H9 (cell line): ENCODE data around the gene CROCC. TPM values are rescaled to one million over a fixed set of nuclear protein-coding genes. Genes with fewer than 3 reads are reported as not detected.

Experiments used
- DNase-seq: peaks from one replicate; pipeline ENCODE4 v3.0.0-alpha.2; 2017
- H2AFZ ChIP-seq: one replicate; pipeline ENCODE4 v1.6.1; 2013; ENCODE audit warnings: mild to moderate bottlenecking, low read length, control low read depth, moderate library complexity
- H2AK5ac ChIP-seq: 2 replicates; pipeline ENCODE4 v1.6.1; 2013; ENCODE audit warnings: low read length, control low read depth, mixed read lengths; ENCODE audit not compliant: insufficient read length
- H2BK120ac ChIP-seq: one replicate; pipeline ENCODE4 v1.6.1; 2013; ENCODE audit warnings: low read depth, mild to moderate bottlenecking, low read length, control low read depth, inconsistent platforms; ENCODE audit not compliant: poor library complexity, severe bottlenecking
- H2BK12ac ChIP-seq: 2 replicates; pipeline ENCODE4 v1.6.1; 2013; ENCODE audit warnings: low read length, control low read depth, mixed read lengths, low read depth; ENCODE audit not compliant: insufficient read length
- H2BK15ac ChIP-seq: 2 replicates; pipeline ENCODE4 v1.6.1; 2013; ENCODE audit warnings: low read depth, low read length, control low read depth
- H2BK20ac ChIP-seq: one replicate; pipeline ENCODE4 v1.6.1; 2013; ENCODE audit warnings: low read depth, mild to moderate bottlenecking, low read length, control low read depth, inconsistent platforms; ENCODE audit not compliant: poor library complexity, severe bottlenecking
- H2BK5ac ChIP-seq: 2 replicates; pipeline ENCODE4 v1.6.1; 2013; ENCODE audit warnings: low read length, control low read depth, mixed read lengths; ENCODE audit not compliant: insufficient read length
- H3K14ac ChIP-seq: 2 replicates; pipeline ENCODE4 v1.6.1; 2013; ENCODE audit warnings: low read length, control low read depth; ENCODE audit not compliant: insufficient read depth
- H3K18ac ChIP-seq: 2 replicates; pipeline ENCODE4 v1.6.1; 2013; ENCODE audit warnings: low read depth, mild to moderate bottlenecking, mixed read lengths, low read length, control low read depth; ENCODE audit not compliant: insufficient read length
- H3K23ac ChIP-seq: 2 replicates; pipeline ENCODE4 v1.6.1; 2013; ENCODE audit warnings: low read length, control low read depth, mixed read lengths, low read depth; ENCODE audit not compliant: insufficient read length
- H3K23me2 ChIP-seq: 2 replicates; pipeline ENCODE4 v1.6.1; 2013; ENCODE audit warnings: low read depth, mild to moderate bottlenecking, mixed read lengths, low read length, control low read depth; ENCODE audit not compliant: insufficient read length, poor library complexity, severe bottlenecking
- H3K27ac ChIP-seq: 2 replicates; pipeline ENCODE4 v1.5.1; 2013; ENCODE audit warnings: low read length, control low read depth, mixed read lengths, low read depth; ENCODE audit not compliant: insufficient read length
- H3K27me3 ChIP-seq: 2 replicates; pipeline ENCODE4 v1.6.1; 2013; ENCODE audit warnings: low read length, control low read depth, inconsistent platforms; ENCODE audit not compliant: insufficient read depth
- H3K4ac ChIP-seq: 2 replicates; pipeline ENCODE4 v1.6.1; 2013; ENCODE audit warnings: low read depth, mild to moderate bottlenecking, control low read depth, inconsistent platforms, low read length, moderate library complexity
- H3K4me1 ChIP-seq: 2 replicates; pipeline ENCODE4 v1.6.1; 2013; ENCODE audit warnings: low read length, control low read depth, inconsistent platforms; ENCODE audit not compliant: insufficient read depth
- H3K4me2 ChIP-seq: 2 replicates; pipeline ENCODE4 v1.6.1; 2013; ENCODE audit warnings: low read length, control low read depth, mixed read lengths; ENCODE audit not compliant: insufficient read length, insufficient read depth
- H3K56ac ChIP-seq: 2 replicates; pipeline ENCODE4 v1.6.1; 2013; ENCODE audit warnings: low read depth, mild to moderate bottlenecking, mixed read lengths, low read length, control low read depth; ENCODE audit not compliant: insufficient read length
- H3K79me1 ChIP-seq: 2 replicates; pipeline ENCODE4 v1.6.1; 2013; ENCODE audit warnings: low read depth, mild to moderate bottlenecking, moderate library complexity, low read length, control low read depth, inconsistent platforms; ENCODE audit not compliant: insufficient read depth, poor library complexity, severe bottlenecking
- H3K79me2 ChIP-seq: 2 replicates; pipeline ENCODE4 v1.6.1; 2013; ENCODE audit warnings: low read length, control low read depth, inconsistent platforms; ENCODE audit not compliant: insufficient read depth
- H3K9ac ChIP-seq: 2 replicates; pipeline ENCODE4 v1.6.1; 2013; ENCODE audit warnings: low read length, control low read depth, mixed read lengths; ENCODE audit not compliant: insufficient read length; ENCODE audit errors: extremely low read depth
- H3K9me3 ChIP-seq: one replicate; pipeline ENCODE4 v1.6.1; 2013; ENCODE audit warnings: low read depth, low read length, inconsistent platforms; ENCODE audit not compliant: control insufficient read depth
- H3T11ph ChIP-seq: one replicate; pipeline ENCODE4 v1.6.1; 2013; ENCODE audit warnings: mild to moderate bottlenecking, low read length, control low read depth, inconsistent platforms
- H4K20me1 ChIP-seq: one replicate; pipeline ENCODE4 v1.6.1; 2013; ENCODE audit not compliant: control insufficient read depth, insufficient read length, insufficient read depth
- H4K5ac ChIP-seq: 2 replicates; pipeline ENCODE4 v1.6.1; 2013; ENCODE audit warnings: low read depth, mild to moderate bottlenecking, mixed read lengths, low read length, control low read depth; ENCODE audit not compliant: insufficient read length
- H4K8ac ChIP-seq: replicated peaks from 2 replicates; pipeline ENCODE4 v1.6.1; 2013; ENCODE audit warnings: low read length, control low read depth, mixed read lengths, low read depth; ENCODE audit not compliant: insufficient read length
- H4K91ac ChIP-seq: 2 replicates; pipeline ENCODE4 v1.6.1; 2013; ENCODE audit warnings: low read depth, mild to moderate bottlenecking, moderate library complexity, mixed read lengths, low read length, control low read depth; ENCODE audit not compliant: insufficient read length
- H3K27ac Mint-ChIP-seq, 3 experiments: 2 replicates in 2 of 3; 3 replicates in 1 of 3; pipeline ENCODE4 v1.8.0; 2020 to 2021; ENCODE audit warnings: mixed read lengths in 3 of 3, mild to moderate bottlenecking in 1 of 3, moderate library complexity in 1 of 3
- H3K27me3 Mint-ChIP-seq: 2 replicates; pipeline ENCODE4 v1.8.0; 2021; ENCODE audit warnings: low read depth, mild to moderate bottlenecking, moderate library complexity, mixed read lengths
- H3K36me3 Mint-ChIP-seq, 3 experiments: 2 replicates in 2 of 3; 3 replicates in 1 of 3; pipeline ENCODE4 v1.8.0; 2020 to 2021; ENCODE audit warnings: low read depth in 3 of 3, mixed read lengths in 3 of 3; ENCODE audit not compliant: insufficient read depth in 1 of 3
- H3K4me1 Mint-ChIP-seq, 2 experiments: 2 replicates each; pipeline ENCODE4 v1.8.0; 2020; ENCODE audit warnings: mixed read lengths in 2 of 2
- H3K4me3 Mint-ChIP-seq, 2 experiments: 2 replicates in 1 of 2; 3 replicates in 1 of 2; pipeline ENCODE4 v1.8.0; 2020 to 2021; ENCODE audit warnings: mild to moderate bottlenecking in 2 of 2, mixed read lengths in 2 of 2, moderate library complexity in 1 of 2
- H3K9me3 Mint-ChIP-seq, 2 experiments: 2 replicates in 1 of 2; 3 replicates in 1 of 2; pipeline ENCODE4 v1.8.0; 2020; ENCODE audit warnings: mild to moderate bottlenecking in 2 of 2, mixed read lengths in 2 of 2, moderate library complexity in 1 of 2
- CTCF ChIP-seq: fragments of 200-600 bp; sonication (generic); conservative IDR thresholded peaks from 3 replicates; pipeline ENCODE4 v1.8.0; 2021; ENCODE audit warnings: antibody characterized with exemption, mild to moderate bottlenecking
- WGBS: extraction: QIAGEN DNeasy Blood & Tissue Kit; methylation state at CpG from one replicate; pipeline ENCODE4 v1.1.7; 2013; ENCODE audit warnings: missing lambda C conversion rate, low lambda C conversion rate, mixed read lengths; ENCODE audit not compliant: insufficient read length; ENCODE audit errors: extremely low coverage; 5-methylcytosine and 5-hydroxymethylcytosine counted together
- total RNA-seq: library from RNA; stranded (reverse); gene quantifications from 2 replicates; pipeline ENCODE4 v1.2.1, GENCODE V29; 2021

The CROCC gene
- total RNA-seq, 1 experiment from 2014 or later: 40.7 TPM

GRCh38 chr1:17004466-17005364, 83.0 kb downstream of the CROCC start:
- H4K5ac ChIP-seq: no peak overlapping the region
- no peak overlapping the region for H3K4me2 ChIP-seq
- Mint-ChIP-seq H3K27me3 (no peaks in the 10 kb centered on the region), H3K36me3 (peaks cover 6 to 41% (median 29%) of the 10 kb centered on the region in 3 experiments), H3K9me3 (no peaks in the 10 kb centered on the region), H3K4me1 (peaks cover 9 to 26% of the 10 kb centered on the region in 2 experiments), H3K27ac (no peak overlapping the region), H3K4me3 (no peak overlapping the region)
- no peak overlapping the region for H2BK5ac ChIP-seq
- H3K4ac ChIP-seq: no peak overlapping the region
- H3K23ac ChIP-seq: no peak overlapping the region
- H2BK15ac ChIP-seq: no peak overlapping the region
- no peaks in the 10 kb centered on the region for H3K27me3 ChIP-seq
- DNase-seq: peak; percentile 37
- H3K56ac ChIP-seq: no peak overlapping the region
- no peak overlapping the region for H3T11ph ChIP-seq
- H3K79me1 ChIP-seq: no peaks in the 10 kb centered on the region
- no CpG with 5 or more reads among the region's 24 CpGs for WGBS
- H4K20me1 ChIP-seq: no peaks in the 10 kb centered on the region
- no peak overlapping the region for H3K27ac ChIP-seq
- H2BK12ac ChIP-seq: no peak overlapping the region
- TF ChIP-seq CTCF: peak; percentile 32; the same call in 2 of the 3 replicates
- no peak overlapping the region for H2BK20ac ChIP-seq
- no peak overlapping the region for H2AFZ ChIP-seq
- no peaks in the 10 kb centered on the region; the same call in 1 of the 2 replicates for H3K4me1 ChIP-seq
- no peaks in the 10 kb centered on the region for H3K79me2 ChIP-seq
- H3K18ac ChIP-seq: no peak overlapping the region
- no peak overlapping the region for H3K14ac ChIP-seq
- no peak overlapping the region for H2BK120ac ChIP-seq
- no peak overlapping the region for H2AK5ac ChIP-seq
- no peak overlapping the region for H4K91ac ChIP-seq
- H3K9me3 ChIP-seq: no peaks in the 10 kb centered on the region
- H3K9ac ChIP-seq: no peak overlapping the region
- H3K23me2 ChIP-seq: no peaks in the 10 kb centered on the region
- H4K8ac ChIP-seq: no peak overlapping the region
